Prostate gland (tissue), 2 donors: ENCODE measurements around the gene OBSL1. TPM values are rescaled to one million over a fixed set of nuclear protein-coding genes. Genes with fewer than 3 reads are reported as not detected.
A peak's percentile ranks its signal among the peaks of the same experiment; 100 is the strongest.

Source experiments
- DNase-seq: peaks from one replicate; pipeline ENCODE4 v3.0.0-alpha.2; 2019; ENCODE audit warnings: low spot score
- H3K27ac ChIP-seq, 2 donors: fragments of 200-600 bp; sonication (generic); 2 replicates each; pipeline ENCODE4 v1.5.1; 2017 to 2019
- H3K27me3 ChIP-seq: fragments of 200-600 bp; sonication (generic); replicated peaks from 2 replicates; pipeline ENCODE4 v1.5.1; 2019; ENCODE audit not compliant: insufficient read depth
- H3K36me3 ChIP-seq, 2 donors: fragments of 200-600 bp; sonication (generic); 1 replicate in 1 of 2; 2 replicates in 1 of 2; pipeline versions ENCODE4 v1.5.1 to v1.8.1; 2017 to 2019
- H3K4me1 ChIP-seq: fragments of 200-600 bp; sonication (generic); replicated peaks from 2 replicates; pipeline ENCODE4 v1.5.1; 2019
- H3K4me3 ChIP-seq, 2 donors: fragments of 200-600 bp; sonication (generic); 2 replicates each; pipeline ENCODE4 v1.5.1; 2017 to 2019
- H3K9me3 ChIP-seq: fragments of 200-600 bp; sonication (generic); 2 replicates; pipeline ENCODE4 v1.5.1; 2017
- CTCF ChIP-seq, 4 experiments: fragments of 200-600 bp in 2 of 4; fragments of 450-650 bp in 2 of 4; sonication (generic) in 2 of 4; IDR thresholded peaks; 1 replicate in 3 of 4; 2 replicates in 1 of 4; pipeline ENCODE4 v1.5.1; 2016 to 2019; ENCODE audit warnings: antibody characterized with exemption in 4 of 4, mild to moderate bottlenecking in 2 of 4, moderate library complexity in 2 of 4
- POLR2A ChIP-seq: fragments of 450-650 bp; IDR thresholded peaks from one replicate; pipeline ENCODE4 v1.6.1; 2016; ENCODE audit warnings: antibody characterized with exemption, mild to moderate bottlenecking
- POLR2AphosphoS5 ChIP-seq: sonication (generic); formaldehyde crosslinking; IDR thresholded peaks from one replicate; pipeline ENCODE4 v1.6.1; 2017; ENCODE audit warnings: antibody characterized with exemption
- WGBS: methylation state at CpG from one replicate; pipeline ENCODE4 v1.1.5; 2018; 5-methylcytosine and 5-hydroxymethylcytosine counted together
- intact Hi-C: fragments of 100-400 bp; cut with DNase I; formaldehyde crosslinking; loops from one replicate; pipeline ENCODE4 v1.14.2; 2022
- total RNA-seq, 2 donors: library from RNA; depleted of rRNA; stranded (reverse); fragments of >200 nt; gene quantifications; one replicate each; pipeline ENCODE4 v1.1.0, GENCODE V29; 2016

Gene OBSL1
- total RNA-seq, 2 donors from 2014 or later: 142 to 330 TPM

- 79% methylated on average over 13 of the region's 13 CpGs for WGBS
- Histone ChIP-seq H3K27me3 (no peaks in the 10 kb centered on the region), H3K4me3 (peak within 1 kb of the TSS; percentile 63 to 78), H3K4me1 (no peaks in the 10 kb centered on the region), H3K27ac (peak within 1 kb of the TSS; percentile 77 to 88), H3K36me3 (no peaks in the 10 kb centered on the region), H3K9me3 (no peaks in the 10 kb centered on the region)
- DNase-seq: no peak
- intact Hi-C loops: no loop called here
- no peak for TF ChIP-seq POLR2AphosphoS5
- TF ChIP-seq POLR2A: no peak
- TF ChIP-seq CTCF (IDR thresholded peaks at IDR 0.05): no peak
Observed at GRCh38 chr2:219572237-219573001, 1.1 kb upstream of the OBSL1 start, which contains the start of gene INHA. TSS of gene INHA (plus strand) at chr2:219572310. CDS start at chr2:219572375, 65 bp downstream.

- intact Hi-C loops: no loop called here
- TF ChIP-seq POLR2A (no peak), POLR2AphosphoS5 (no peak), CTCF (IDR thresholded peaks at IDR 0.05) (no peak)
- Histone ChIP-seq H3K27me3 (no peaks in the 10 kb centered on the region), H3K9me3 (no peaks in the 10 kb centered on the region), H3K36me3 (no peaks in the 10 kb centered on the region), H3K27ac (peak overlapping the region; percentile 77 to 88), H3K4me1 (no peaks in the 10 kb centered on the region), H3K4me3 (peak overlapping the region; percentile 63 to 78)
- no peak for DNase-seq
- WGBS: 0% methylated on average over 40 of the region's 55 CpGs
Observed at GRCh38 chr2:219570924-219571310, 422 bp downstream of the OBSL1 start.

GRCh38 chr2:219570194-219570923, 980 bp downstream of the OBSL1 start:
- peak overlapping the region; percentile 63 to 78 for H3K4me3 ChIP-seq
- no peaks in the 10 kb centered on the region for H3K27me3 ChIP-seq
- no peaks in the 10 kb centered on the region for H3K36me3 ChIP-seq
- peak overlapping the region; percentile 77 to 88 for H3K27ac ChIP-seq
- TF ChIP-seq CTCF (IDR thresholded peaks at IDR 0.05) (peak in 1 of 4 experiments; percentile 16), POLR2AphosphoS5 (no peak), POLR2A (peak; percentile 51)
- H3K9me3 ChIP-seq: no peaks in the 10 kb centered on the region
- 18% methylated on average over 50 of the region's 95 CpGs for WGBS
- no peak for DNase-seq
- intact Hi-C loops: no loop called here
- H3K4me1 ChIP-seq: no peaks in the 10 kb centered on the region

GRCh38 chr2:219569635-219570034, 1.7 kb downstream of the OBSL1 start:
- WGBS: 79% methylated on average over 6 of the region's 6 CpGs
- H3K4me3 ChIP-seq: no peak overlapping the region
- TF ChIP-seq CTCF (IDR thresholded peaks at IDR 0.05): no peak
- no peak for TF ChIP-seq POLR2AphosphoS5
- no peak for TF ChIP-seq POLR2A
- DNase-seq: no peak
- intact Hi-C loops: no loop called here
- no peaks in the 10 kb centered on the region for H3K9me3 ChIP-seq
- H3K4me1 ChIP-seq: no peaks in the 10 kb centered on the region
- no peak overlapping the region for H3K27ac ChIP-seq
- H3K36me3 ChIP-seq: no peaks in the 10 kb centered on the region
- H3K27me3 ChIP-seq: no peaks in the 10 kb centered on the region
